IMR-90 (cell line): ENCODE data around the gene SNX15. TPM values are rescaled to one million over a fixed set of nuclear protein-coding genes. Genes with fewer than 3 reads are reported as not detected.

ENCODE experiments used
- ATAC-seq: fragments of 200-7000 bp; cut with Tn5 transposase; 2 replicates; pipeline ENCODE4 v1.9.1; 2020; ENCODE audit warnings: low read depth, mild to moderate bottlenecking, moderate library complexity
- BruUV-seq: library from RNA; stranded (reverse); fragments of 400-500 nt; replicated peaks from 2 replicates; lab custom pipeline; 2021; lab: Mats Ljungman, UMichigan
- CTCF ChIA-PET: fragments of 300-600 bp; formaldehyde crosslinking; extraction: SDS; loops from one replicate; lab custom pipeline; 2021; ENCODE audit warnings: antibody characterized with exemption; lab: Yijun Ruan, JAX
- POLR2A ChIA-PET: fragments of 300-600 bp; sonication (Branson Sonifier 250); formaldehyde crosslinking; loops from one replicate; lab custom pipeline; 2022; ENCODE audit warnings: antibody characterized with exemption; ENCODE audit not compliant: unreplicated experiment; lab: Charles Lee
- DNase-seq: peaks from one replicate; pipeline ENCODE4 v3.0.0; 2013
- H2AFZ ChIP-seq: replicated peaks from 2 replicates; pipeline ENCODE3; 2013; ENCODE audit warnings: low read length, mild to moderate bottlenecking; ENCODE audit not compliant: poor library complexity
- H2AK5ac ChIP-seq: 2 replicates; pipeline ENCODE4 v1.6.1; 2013; ENCODE audit warnings: low read depth, low read length, inconsistent platforms
- H2AK9ac ChIP-seq: replicated peaks from 2 replicates; pipeline ENCODE3; 2013; ENCODE audit warnings: mild to moderate bottlenecking, low read depth, low read length, moderate library complexity; ENCODE audit not compliant: poor library complexity
- H2BK120ac ChIP-seq: 2 replicates; pipeline ENCODE4 v1.6.1; 2013; ENCODE audit warnings: low read depth, low read length, inconsistent platforms
- H2BK15ac ChIP-seq: 3 replicates; pipeline ENCODE4 v1.6.1; 2013; ENCODE audit warnings: low read depth, low read length, inconsistent platforms
- H2BK20ac ChIP-seq: 2 replicates; pipeline ENCODE4 v1.6.1; 2013; ENCODE audit warnings: low read depth, mild to moderate bottlenecking, inconsistent platforms, low read length, moderate library complexity
- H2BK5ac ChIP-seq: 2 replicates; pipeline ENCODE4 v1.6.1; 2013; ENCODE audit warnings: mild to moderate bottlenecking, low read depth, low read length, inconsistent platforms; ENCODE audit not compliant: poor library complexity, severe bottlenecking
- H3K14ac ChIP-seq: replicated peaks from 2 replicates; pipeline ENCODE4 v1.6.1; 2013; ENCODE audit warnings: low read depth, low read length, inconsistent platforms
- H3K18ac ChIP-seq: 2 replicates; pipeline ENCODE4 v1.6.1; 2013; ENCODE audit warnings: low read depth, low read length, control low read depth
- H3K23ac ChIP-seq: 2 replicates; pipeline ENCODE4 v1.6.1; 2013; ENCODE audit warnings: low read depth, low read length, inconsistent platforms
- H3K27ac ChIP-seq: 2 replicates; pipeline ENCODE4 v1.5.1; 2013; ENCODE audit warnings: mild to moderate bottlenecking, control low read depth, low read length; ENCODE audit not compliant: insufficient read depth
- H3K27me3 ChIP-seq: 2 replicates; pipeline ENCODE4 v1.6.1; 2013; ENCODE audit warnings: low read length; ENCODE audit not compliant: control insufficient read depth, insufficient read depth
- H3K36me3 ChIP-seq: 2 replicates; pipeline ENCODE4 v1.6.1; 2013; ENCODE audit warnings: low read length, mixed read lengths; ENCODE audit not compliant: control insufficient read depth, insufficient read depth
- H3K4ac ChIP-seq: 2 replicates; pipeline ENCODE4 v1.6.1; 2013; ENCODE audit warnings: low read depth, low read length, inconsistent platforms
- H3K4me1 ChIP-seq: 2 replicates; pipeline ENCODE4 v1.6.1; 2013; ENCODE audit warnings: low read length, mixed read lengths; ENCODE audit not compliant: control insufficient read depth, insufficient read depth
- H3K4me2 ChIP-seq: 2 replicates; pipeline ENCODE4 v1.6.1; 2013; ENCODE audit warnings: low read depth, mild to moderate bottlenecking, control low read depth, low read length, moderate library complexity
- H3K4me3 ChIP-seq: 2 replicates; pipeline ENCODE4 v1.5.1; 2013; ENCODE audit warnings: low read depth, mild to moderate bottlenecking, control low read depth, low read length, moderate library complexity; ENCODE audit not compliant: insufficient read depth
- H3K56ac ChIP-seq: 2 replicates; pipeline ENCODE4 v1.6.1; 2013; ENCODE audit warnings: low read length, inconsistent platforms; ENCODE audit not compliant: insufficient read depth; ENCODE audit errors: extremely low read depth
- H3K79me1 ChIP-seq, 2 experiments: 2 replicates each; pipeline ENCODE4 v1.6.1; 2013; ENCODE audit warnings: low read length in 2 of 2, inconsistent platforms in 1 of 2, low read depth in 1 of 2
- H3K9ac ChIP-seq: 2 replicates; pipeline ENCODE4 v1.6.1; 2013; ENCODE audit warnings: low read depth, low read length, control low read depth
- H3K9me1 ChIP-seq: 2 replicates; pipeline ENCODE4 v1.6.1; 2013; ENCODE audit warnings: low read length, inconsistent platforms; ENCODE audit not compliant: insufficient read depth
- H3K9me3 ChIP-seq: 2 replicates; pipeline ENCODE4 v1.6.1; 2013; ENCODE audit warnings: low read length; ENCODE audit not compliant: control insufficient read depth, insufficient read depth
- H4K20me1 ChIP-seq: 2 replicates; pipeline ENCODE4 v1.6.1; 2013; ENCODE audit warnings: low read length, inconsistent platforms; ENCODE audit not compliant: insufficient read depth
- H4K5ac ChIP-seq: 2 replicates; pipeline ENCODE4 v1.6.1; 2013; ENCODE audit warnings: mild to moderate bottlenecking, low read depth, low read length, control low read depth
- H4K8ac ChIP-seq, 2 experiments: 2 replicates each; pipeline ENCODE4 v1.6.1; 2013; ENCODE audit warnings: low read depth in 2 of 2, low read length in 2 of 2, control low read depth in 1 of 2, inconsistent platforms in 1 of 2
- H4K91ac ChIP-seq: 2 replicates; pipeline ENCODE4 v1.6.1; 2013; ENCODE audit warnings: low read depth, low read length, inconsistent platforms; ENCODE audit not compliant: insufficient read depth
- SMC3 ChIP-seq: fragments of 150-350 bp; IDR thresholded peaks from 2 replicates; pipeline ENCODE4 v1.6.1; 2016; ENCODE audit warnings: low read depth, mild to moderate bottlenecking, antibody characterized with exemption, low read length, moderate library complexity
- WGBS, 2 experiments: methylation state at CpG; one replicate each; pipeline versions ENCODE4 v1.1.5 to v1.1.7; 2013; ENCODE audit warnings: missing lambda C conversion rate in 2 of 2; ENCODE audit not compliant: insufficient read length in 1 of 2; ENCODE audit errors: extremely low coverage in 2 of 2; 5-methylcytosine and 5-hydroxymethylcytosine counted together
- dilution Hi-C: fragments of 300-500 bp; cut with HindIII; formaldehyde crosslinking; loops from one replicate; pipeline ENCODE4 v1.14.3; 2018; ENCODE audit warnings: low sequenced_read_pairs; ENCODE audit not compliant: unreplicated experiment
- in situ Hi-C: fragments of 300-500 bp; cut with MboI; formaldehyde crosslinking; loops from 3 replicates; pipeline ENCODE4 v1.14.3; 2019; ENCODE audit warnings: low sequenced_read_pairs, inconsistent platforms, mixed read lengths
- intact Hi-C: fragments of 100-400 bp; cut with micrococcal nuclease; formaldehyde crosslinking; loops from 2 replicates; pipeline ENCODE4 v1.10.0; 2022
- polyA plus RNA-seq, 3 experiments: library from polyadenylated mRNA; depleted of rRNA; stranded (reverse); fragments of >200 nt; gene quantifications; 2 replicates each; pipeline ENCODE4 v1.2.3, GENCODE V29; 2012; ENCODE audit warnings: low replicate concordance in 1 of 3
- total RNA-seq: library from RNA; depleted of rRNA; stranded (reverse); fragments of >200 nt; gene quantifications from 2 replicates; pipeline ENCODE4 v1.2.3, GENCODE V29; 2012
- TF ChIP-seq, protein P1 (sequence below): fragments of 150-350 bp; IDR thresholded peaks from 2 replicates; pipeline ENCODE4 v1.6.1; 2017; ENCODE audit warnings: mild to moderate bottlenecking, antibody characterized with exemption, low read length, low read depth

The SNX15 gene
- total and polyA plus RNA-seq, 2 of the 4 experiments (the other 2 are of a cell fraction), result 9.0 to 16.3 TPM

DNA sequence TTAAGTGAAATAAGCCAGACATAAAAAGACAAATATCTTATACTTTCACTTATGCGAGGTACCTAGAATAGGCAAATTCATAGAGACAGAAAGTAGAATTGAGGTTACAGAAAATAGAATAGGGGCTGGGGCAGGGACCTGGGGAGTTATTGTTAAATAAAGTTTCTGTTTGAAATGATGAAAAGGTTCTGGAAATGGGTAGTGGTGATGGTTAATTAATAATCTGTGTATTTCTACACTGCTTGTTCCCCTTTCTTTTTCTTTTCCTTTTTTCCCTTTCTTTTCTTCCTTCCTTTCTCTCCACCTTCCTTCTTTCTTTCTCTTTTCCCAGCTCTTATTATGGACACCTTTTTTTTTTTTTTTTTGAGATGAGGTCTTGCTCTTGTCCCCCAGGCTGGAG, 28.3 kb downstream of the SNX15 start:
- dilution Hi-C loops (no loop called here), intact Hi-C loops (no loop called here), in situ Hi-C loops (no loop called here)
- Histone ChIP-seq H3K18ac (no peak overlapping the region), H3K9me1 (peaks cover 5% of the 10 kb centered on the region; the same call in 1 of the 2 replicates), H3K9me3 (no peaks in the 10 kb centered on the region), H2AFZ (no peak overlapping the region), H3K9ac (no peak overlapping the region), H3K4ac (no peak overlapping the region), H4K5ac (no peak overlapping the region), H2BK5ac (no peak overlapping the region), H3K27me3 (peaks cover 24% of the 10 kb centered on the region; the same call in 1 of the 2 replicates), H2BK15ac (no peak overlapping the region), H3K4me3 (no peak overlapping the region), H2AK5ac (no peak overlapping the region), H4K20me1 (no peaks in the 10 kb centered on the region), H3K27ac (no peak overlapping the region), H3K79me1 (no peaks in the 10 kb centered on the region), H3K56ac (no peak overlapping the region), H3K4me2 (no peak overlapping the region), H2AK9ac (no peak overlapping the region), H4K8ac (no peak overlapping the region), H3K14ac (no peak overlapping the region), H4K91ac (no peak overlapping the region), H2BK20ac (no peak overlapping the region), H3K36me3 (no peaks in the 10 kb centered on the region), H2BK120ac (no peak overlapping the region), H3K23ac (no peak overlapping the region), H3K4me1 (no peaks in the 10 kb centered on the region)
- CTCF ChIA-PET, result no interaction called here
- POLR2A ChIA-PET, result no interaction called here
- ATAC-seq (no peak), DNase-seq (no peak)
- TF ChIP-seq SMC3, result no peak
- TF ChIP-seq, protein P1, sequence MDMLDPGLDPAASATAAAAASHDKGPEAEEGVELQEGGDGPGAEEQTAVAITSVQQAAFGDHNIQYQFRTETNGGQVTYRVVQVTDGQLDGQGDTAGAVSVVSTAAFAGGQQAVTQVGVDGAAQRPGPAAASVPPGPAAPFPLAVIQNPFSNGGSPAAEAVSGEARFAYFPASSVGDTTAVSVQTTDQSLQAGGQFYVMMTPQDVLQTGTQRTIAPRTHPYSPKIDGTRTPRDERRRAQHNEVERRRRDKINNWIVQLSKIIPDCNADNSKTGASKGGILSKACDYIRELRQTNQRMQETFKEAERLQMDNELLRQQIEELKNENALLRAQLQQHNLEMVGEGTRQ, result no peak
- no CpG with 5 or more reads among the region's 1 CpG for WGBS, 2 experiments
- BruUV-seq, result no TSS peak
